PFSK-1 (cell line): ENCODE measurements around the gene SAMSN1.

Source experiments
- FOXP2 ChIP-seq: optimal IDR thresholded peaks from 2 replicates; pipeline ENCODE3; 2011; ENCODE audit warnings: borderline replicate concordance, control low read depth, inconsistent platforms; ENCODE audit not compliant: insufficient read depth; ENCODE audit errors: extremely low read length, extremely low read depth
- POLR2AphosphoS5 ChIP-seq: IDR thresholded peaks from 2 replicates; pipeline ENCODE4 v1.6.1; 2012; ENCODE audit warnings: low read depth, mild to moderate bottlenecking, control low read depth, low read length, moderate library complexity
- REST ChIP-seq, 2 experiments: IDR thresholded peaks; 2 replicates each; pipeline versions ENCODE4 v1.6.1 to v1.8.0; 2011 to 2012; ENCODE audit warnings: low read depth in 2 of 2, low read length in 2 of 2, control low read depth in 1 of 2, inconsistent platforms in 1 of 2, mild to moderate bottlenecking in 1 of 2, moderate library complexity in 1 of 2; ENCODE audit not compliant: insufficient read depth in 1 of 2
- SIN3A ChIP-seq: IDR thresholded peaks from 2 replicates; pipeline ENCODE4 v1.6.1; 2012; ENCODE audit warnings: mild to moderate bottlenecking, low read length, moderate library complexity, borderline replicate concordance; ENCODE audit not compliant: insufficient read depth
- TAF1 ChIP-seq: IDR thresholded peaks from 2 replicates; pipeline ENCODE4 v1.6.1; 2012; ENCODE audit warnings: low read length, control low read depth, borderline replicate concordance; ENCODE audit not compliant: insufficient read depth

- no peak for TF ChIP-seq POLR2AphosphoS5
- TF ChIP-seq SIN3A: no peak
- TF ChIP-seq REST (IDR thresholded peaks at IDR 0.05; ENCODE audit: insufficient read depth in 1 of 2, low read depth in 2 of 2, low read length in 2 of 2): no peak
- no peak for TF ChIP-seq TAF1
- TF ChIP-seq FOXP2: no peak
These were observed 69.0 kb downstream of the SAMSN1 start for GRCh38 chr21:14477133-14477532.
